ENCODE measurements around the gene EEF1G.
A peak's percentile ranks its signal among the peaks of the same experiment; 100 is the strongest.

DNA sequence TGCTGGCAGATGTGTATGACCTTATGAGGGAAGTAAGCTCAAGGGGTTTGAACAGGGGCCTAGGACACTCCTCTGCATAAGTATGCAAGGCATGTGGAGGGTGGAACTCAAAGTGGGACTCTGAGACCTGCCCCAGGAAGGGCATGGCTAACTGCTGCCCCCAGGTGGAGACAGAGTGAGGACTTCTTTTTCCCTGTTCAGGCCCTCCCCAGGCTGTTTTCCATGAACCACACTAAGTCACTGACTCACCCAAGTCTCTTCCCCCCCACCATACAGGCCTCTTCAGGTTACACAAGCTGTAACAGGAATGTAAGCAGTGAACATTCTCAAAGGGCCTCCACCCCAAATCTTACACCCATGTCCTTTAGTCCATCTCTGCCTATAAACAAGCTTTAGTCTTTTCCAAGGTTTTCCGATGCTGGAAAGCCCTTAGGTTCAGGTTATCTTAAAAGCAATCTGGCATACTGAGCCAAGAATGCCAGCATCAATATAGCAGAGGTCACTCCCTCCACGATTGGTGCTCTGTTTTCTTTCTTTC, 13.1 kb downstream of the EEF1G start:
- TF ChIP-seq EZH2 (optimal IDR thresholded peaks at IDR 0.05; ENCODE audit: low read depth, low read length) (no peak), EZH2phosphoT487 (IDR thresholded peaks at IDR 0.05; ENCODE audit: low read length) (no peak)
- TF ChIP-seq, protein P1, sequence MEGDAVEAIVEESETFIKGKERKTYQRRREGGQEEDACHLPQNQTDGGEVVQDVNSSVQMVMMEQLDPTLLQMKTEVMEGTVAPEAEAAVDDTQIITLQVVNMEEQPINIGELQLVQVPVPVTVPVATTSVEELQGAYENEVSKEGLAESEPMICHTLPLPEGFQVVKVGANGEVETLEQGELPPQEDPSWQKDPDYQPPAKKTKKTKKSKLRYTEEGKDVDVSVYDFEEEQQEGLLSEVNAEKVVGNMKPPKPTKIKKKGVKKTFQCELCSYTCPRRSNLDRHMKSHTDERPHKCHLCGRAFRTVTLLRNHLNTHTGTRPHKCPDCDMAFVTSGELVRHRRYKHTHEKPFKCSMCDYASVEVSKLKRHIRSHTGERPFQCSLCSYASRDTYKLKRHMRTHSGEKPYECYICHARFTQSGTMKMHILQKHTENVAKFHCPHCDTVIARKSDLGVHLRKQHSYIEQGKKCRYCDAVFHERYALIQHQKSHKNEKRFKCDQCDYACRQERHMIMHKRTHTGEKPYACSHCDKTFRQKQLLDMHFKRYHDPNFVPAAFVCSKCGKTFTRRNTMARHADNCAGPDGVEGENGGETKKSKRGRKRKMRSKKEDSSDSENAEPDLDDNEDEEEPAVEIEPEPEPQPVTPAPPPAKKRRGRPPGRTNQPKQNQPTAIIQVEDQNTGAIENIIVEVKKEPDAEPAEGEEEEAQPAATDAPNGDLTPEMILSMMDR (IDR thresholded peaks at IDR 0.05; ENCODE audit: low read length): peak; percentile 74
